CD8-positive, alpha-beta memory T cell (primary cell): Measurements from ENCODE around the gene PHKG2. TPM values are rescaled to one million over a fixed set of nuclear protein-coding genes. Genes with fewer than 3 reads are reported as not detected.

ENCODE experiments used
- CTCF ChIA-PET: fragments of 350-600 bp; sonication (Branson Sonifier 250); formaldehyde crosslinking; loops from one replicate; lab custom pipeline; 2021; ENCODE audit warnings: antibody characterized with exemption; lab: Charles Lee
- POLR2A ChIA-PET: fragments of 350-600 bp; sonication (Branson Sonifier 250); formaldehyde crosslinking; loops from one replicate; lab custom pipeline; 2021; ENCODE audit warnings: antibody characterized with exemption; lab: Charles Lee
- DNase-seq, 5 donors: peaks; one replicate each; pipeline versions ENCODE4 v3.0.0 to v3.0.0-alpha.2; 2020 to 2022; ENCODE audit warnings: mixed read lengths in 1 of 5
- H3K27ac ChIP-seq: one replicate; pipeline ENCODE4 v1.7.0; 2013; ENCODE audit warnings: low read depth, mild to moderate bottlenecking, low read length, moderate library complexity
- H3K27me3 ChIP-seq: 2 replicates; pipeline ENCODE4 v1.7.0; 2013; ENCODE audit warnings: low read length, mild to moderate bottlenecking; ENCODE audit not compliant: insufficient read depth, poor library complexity, severe bottlenecking
- H3K36me3 ChIP-seq: 2 replicates; pipeline ENCODE4 v1.7.0; 2013; ENCODE audit warnings: mild to moderate bottlenecking, low read length, moderate library complexity; ENCODE audit not compliant: insufficient read depth
- H3K4me1 ChIP-seq: 2 replicates; pipeline ENCODE4 v1.7.0; 2013; ENCODE audit warnings: mild to moderate bottlenecking, low read length, moderate library complexity; ENCODE audit not compliant: insufficient read depth
- H3K4me3 ChIP-seq: 2 replicates; pipeline ENCODE4 v1.7.0; 2013; ENCODE audit warnings: mild to moderate bottlenecking, low read length
- H3K9me3 ChIP-seq: 2 replicates; pipeline ENCODE4 v1.7.0; 2013; ENCODE audit warnings: mild to moderate bottlenecking, low read length
- H3K27ac Mint-ChIP-seq, 8 donors: one replicate each; pipeline ENCODE4 v1.8.0; 2020 to 2021; ENCODE audit warnings: mixed read lengths in 8 of 8, mild to moderate bottlenecking in 6 of 8, inconsistent platforms in 3 of 8, moderate library complexity in 3 of 8
- H3K27me3 Mint-ChIP-seq, 2 donors: one replicate each; pipeline ENCODE4 v1.8.0; 2020 to 2021; ENCODE audit warnings: mixed read lengths in 2 of 2, mild to moderate bottlenecking in 1 of 2, moderate library complexity in 1 of 2
- H3K36me3 Mint-ChIP-seq, 3 donors: one replicate each; pipeline ENCODE4 v1.8.0; 2020 to 2021; ENCODE audit warnings: mixed read lengths in 3 of 3, inconsistent platforms in 1 of 3, mild to moderate bottlenecking in 1 of 3
- H3K4me1 Mint-ChIP-seq, 3 donors: one replicate each; pipeline ENCODE4 v1.8.0; 2020 to 2021; ENCODE audit warnings: mixed read lengths in 3 of 3, inconsistent platforms in 1 of 3, mild to moderate bottlenecking in 1 of 3
- H3K4me3 Mint-ChIP-seq, 7 donors: one replicate each; pipeline ENCODE4 v1.8.0; 2020 to 2021; ENCODE audit warnings: mixed read lengths in 7 of 7, mild to moderate bottlenecking in 6 of 7, moderate library complexity in 4 of 7, inconsistent platforms in 2 of 7
- H3K9me3 Mint-ChIP-seq, 5 donors: one replicate each; pipeline ENCODE4 v1.8.0; 2020 to 2022; ENCODE audit warnings: mixed read lengths in 5 of 5, mild to moderate bottlenecking in 3 of 5, moderate library complexity in 2 of 5, inconsistent platforms in 1 of 5
- polyA plus RNA-seq: library from polyadenylated mRNA; unstranded; fragments of 300-500 nt; fragmentation: Illumina TruSeq; gene quantifications from one replicate; pipeline ENCODE4 v1.2.3, GENCODE V29; 2021
- total RNA-seq, 2 experiments: library from RNA; stranded (reverse); gene quantifications; one replicate each; pipeline ENCODE4 v1.2.3, GENCODE V29; 2021

The PHKG2 gene
- total and polyA plus RNA-seq, 3 experiments from 2014 or later: 31.8 to 47.0 (median 32.2) TPM

GRCh38 chr16:30741461-30741914 lies 6.7 kb upstream of the PHKG2 start:
- no peaks in the 10 kb centered on the region for H3K9me3 Mint-ChIP-seq
- peak overlapping the region in 4 of 8 donors; percentile 16 to 56 (median 44) for H3K27ac Mint-ChIP-seq
- peak overlapping the region in 2 of 7 donors; percentile 46 to 48 for H3K4me3 Mint-ChIP-seq
- ChIA-PET POLR2A (interaction anchor here (0.6 kb wide), 2 partner anchors 68 to 1099 kb away, joined by 3 to 4 read pairs; no protein-coding TSS in a partner anchor), CTCF (no interaction called here)
- H3K27me3 Mint-ChIP-seq: no peaks in the 10 kb centered on the region
- DNase-seq: no peak
- H3K4me1 Mint-ChIP-seq: peaks cover 5 to 10% (median 8%) of the 10 kb centered on the region in 3 donors
- no peak overlapping the region for H3K4me3 ChIP-seq
- no peak overlapping the region for H3K27ac ChIP-seq
- H3K4me1 ChIP-seq: no peaks in the 10 kb centered on the region
- peaks cover 6 to 66% (median 18%) of the 10 kb centered on the region in 3 donors for H3K36me3 Mint-ChIP-seq
- H3K36me3 ChIP-seq: peaks cover 25% of the 10 kb centered on the region
- no peaks in the 10 kb centered on the region for H3K9me3 ChIP-seq
- no peaks in the 10 kb centered on the region for H3K27me3 ChIP-seq

- H3K36me3 ChIP-seq: peaks cover 9% of the 10 kb centered on the region
- peak in 1 of 5 donors; percentile 44 for DNase-seq
- H3K27me3 Mint-ChIP-seq: no peaks in the 10 kb centered on the region
- peaks cover 7% of the 10 kb centered on the region for H3K4me1 ChIP-seq
- no peak overlapping the region for H3K4me3 ChIP-seq
- peaks cover 0 to 48% (median 10%) of the 10 kb centered on the region in 3 donors for H3K36me3 Mint-ChIP-seq
- H3K27ac Mint-ChIP-seq: peak overlapping the region in 3 of 8 donors; percentile 12 to 76 (median 18)
- H3K27ac ChIP-seq: no peak overlapping the region
- ChIA-PET CTCF (interaction anchor here (1.4 kb wide), 1 partner anchor 70 kb away, joined by 3 read pairs; no protein-coding TSS in a partner anchor), POLR2A (no interaction called here)
- no peaks in the 10 kb centered on the region for H3K9me3 ChIP-seq
- peaks cover 19 to 26% (median 22%) of the 10 kb centered on the region in 3 donors for H3K4me1 Mint-ChIP-seq
- no peaks in the 10 kb centered on the region for H3K9me3 Mint-ChIP-seq
- peak overlapping the region in 1 of 7 donors; percentile 51 for H3K4me3 Mint-ChIP-seq
- H3K27me3 ChIP-seq: no peaks in the 10 kb centered on the region
Observed at GRCh38 chr16:30743716-30744115, 4.5 kb upstream of the PHKG2 start.

GRCh38 chr16:30744183-30744582 lies 4.0 kb upstream of the PHKG2 start:
- Mint-ChIP-seq H3K4me3 (peak overlapping the region in 1 of 7 donors; percentile 19), H3K9me3 (no peaks in the 10 kb centered on the region), H3K27me3 (no peaks in the 10 kb centered on the region), H3K4me1 (peaks cover 20 to 31% (median 23%) of the 10 kb centered on the region in 3 donors), H3K27ac (peak overlapping the region in 1 of 8 donors; percentile 23), H3K36me3 (peaks cover 0 to 44% (median 10%) of the 10 kb centered on the region in 3 donors)
- ChIA-PET POLR2A (no interaction called here), CTCF (interaction anchor here (1.4 kb wide), 1 partner anchor 70 kb away, joined by 3 read pairs; no protein-coding TSS in a partner anchor)
- no peak for DNase-seq
- Histone ChIP-seq H3K36me3 (peaks cover 7% of the 10 kb centered on the region), H3K4me3 (no peak overlapping the region), H3K27me3 (no peaks in the 10 kb centered on the region), H3K4me1 (peaks cover 8% of the 10 kb centered on the region), H3K27ac (no peak overlapping the region), H3K9me3 (no peaks in the 10 kb centered on the region)

- Mint-ChIP-seq H3K27ac (peak overlapping the region in 5 of 8 donors; percentile 5 to 73 (median 45)), H3K9me3 (no peaks in the 10 kb centered on the region), H3K27me3 (no peaks in the 10 kb centered on the region), H3K4me1 (peaks cover 27 to 39% (median 31%) of the 10 kb centered on the region in 3 donors), H3K36me3 (peaks cover 0 to 47% (median 10%) of the 10 kb centered on the region in 3 donors), H3K4me3 (no peak overlapping the region)
- Histone ChIP-seq H3K36me3 (peaks cover 7% of the 10 kb centered on the region), H3K4me3 (no peak overlapping the region), H3K4me1 (peaks cover 14% of the 10 kb centered on the region), H3K27ac (no peak overlapping the region), H3K9me3 (no peaks in the 10 kb centered on the region), H3K27me3 (no peaks in the 10 kb centered on the region)
- DNase-seq: no peak
- POLR2A ChIA-PET: interaction anchor here (0.5 kb wide), 1 partner anchor 675 kb away, joined by 3 read pairs; no protein-coding TSS in a partner anchor
- CTCF ChIA-PET: no interaction called here
Observed at GRCh38 chr16:30745082-30745481, 3.1 kb upstream of the PHKG2 start.

- Histone ChIP-seq H3K27me3 (no peaks in the 10 kb centered on the region), H3K9me3 (no peaks in the 10 kb centered on the region), H3K36me3 (peaks cover 7% of the 10 kb centered on the region), H3K4me3 (no peak overlapping the region), H3K4me1 (peaks cover 14% of the 10 kb centered on the region), H3K27ac (no peak overlapping the region)
- no peak overlapping the region for H3K4me3 Mint-ChIP-seq
- DNase-seq: no peak
- H3K4me1 Mint-ChIP-seq: peaks cover 22 to 35% (median 34%) of the 10 kb centered on the region in 3 donors
- ChIA-PET POLR2A (no interaction called here), CTCF (interaction anchor here (1.4 to 1.6 kb wide), 2 partner anchors 22 to 35 kb away, joined by 3 to 4 read pairs; no protein-coding TSS in a partner anchor)
- H3K27me3 Mint-ChIP-seq: no peaks in the 10 kb centered on the region
- H3K9me3 Mint-ChIP-seq: no peaks in the 10 kb centered on the region
- peak overlapping the region in 7 of 8 donors; percentile 57 to 96 (median 88) for H3K27ac Mint-ChIP-seq
- peaks cover 4 to 49% (median 14%) of the 10 kb centered on the region in 3 donors for H3K36me3 Mint-ChIP-seq
Observed at GRCh38 chr16:30746638-30747175, 1.5 kb upstream of the PHKG2 start.

- ChIA-PET POLR2A (interaction anchor here (0.6 to 1.4 kb wide), 11 partner anchors 14 to 680 kb away, joined by 3 to 5 read pairs (median 4); partner anchors contain the start of genes FBRS and SRCAP), CTCF (interaction anchor here (0.7 to 1.6 kb wide), 5 partner anchors 10 to 155 kb away, joined by 3 to 5 read pairs (median 3); no protein-coding TSS in a partner anchor)
- Mint-ChIP-seq H3K4me3 (peak overlapping the region; percentile 86 to 96 (median 90)), H3K27me3 (no peaks in the 10 kb centered on the region), H3K27ac (peak overlapping the region; percentile 57 to 96 (median 90)), H3K9me3 (no peaks in the 10 kb centered on the region), H3K4me1 (peaks cover 22 to 35% (median 34%) of the 10 kb centered on the region in 3 donors), H3K36me3 (peaks cover 4 to 44% (median 11%) of the 10 kb centered on the region in 3 donors)
- H3K4me3 ChIP-seq: peak overlapping the region; percentile 75
- peaks cover 7% of the 10 kb centered on the region for H3K36me3 ChIP-seq
- H3K9me3 ChIP-seq: no peaks in the 10 kb centered on the region
- no peaks in the 10 kb centered on the region for H3K27me3 ChIP-seq
- no peak for DNase-seq
- H3K27ac ChIP-seq: peak overlapping the region; percentile 72
- peaks cover 14% of the 10 kb centered on the region for H3K4me1 ChIP-seq
Observed at GRCh38 chr16:30747331-30747730, 894 bp upstream of the PHKG2 start.

- Mint-ChIP-seq H3K27me3 (no peaks in the 10 kb centered on the region), H3K36me3 (peaks cover 4 to 47% (median 11%) of the 10 kb centered on the region in 3 donors), H3K4me1 (peaks cover 22 to 35% (median 34%) of the 10 kb centered on the region in 3 donors), H3K27ac (peak overlapping the region; percentile 82 to 96 (median 90)), H3K9me3 (no peaks in the 10 kb centered on the region), H3K4me3 (peak overlapping the region; percentile 86 to 96 (median 90))
- Histone ChIP-seq H3K27ac (no peak overlapping the region), H3K36me3 (peaks cover 8% of the 10 kb centered on the region), H3K27me3 (no peaks in the 10 kb centered on the region), H3K4me1 (peaks cover 14% of the 10 kb centered on the region), H3K9me3 (no peaks in the 10 kb centered on the region), H3K4me3 (peak overlapping the region; percentile 75)
- CTCF ChIA-PET: interaction anchor here (0.7 to 1.0 kb wide), 2 partner anchors 12 to 14 kb away, joined by 3 to 5 read pairs; no protein-coding TSS in a partner anchor
- POLR2A ChIA-PET: interaction anchor here (0.7 to 1.4 kb wide), 8 partner anchors 12 to 393 kb away, joined by 3 to 7 read pairs (median 4); partner anchors contain the start of gene FBRS
- peak in 3 of 5 donors; percentile 21 to 63 (median 23) for DNase-seq
Observed at GRCh38 chr16:30748634-30749445, 615 bp downstream of the PHKG2 start.
